AG04450 (cell line): ENCODE data around the gene SRGAP3. TPM values are rescaled to one million over a fixed set of nuclear protein-coding genes. Genes with fewer than 3 reads are reported as not detected.

Experiments
- CTCF ChIA-PET: fragments of 300-600, 350-600 bp; formaldehyde crosslinking; extraction: SDS; loops from one replicate; lab custom pipeline; 2022; ENCODE audit warnings: antibody characterized with exemption, inconsistent platforms; lab: Charles Lee
- POLR2A ChIA-PET: fragments of 350-600 bp; formaldehyde crosslinking; extraction: SDS; loops from one replicate; lab custom pipeline; 2021; ENCODE audit warnings: antibody characterized with exemption, inconsistent platforms; lab: Yijun Ruan, JAX
- DNase-seq: peaks from one replicate; pipeline ENCODE4 v3.0.0-alpha.2; 2011; ENCODE audit warnings: low read depth, low spot score
- H3K27ac ChIP-seq: one replicate; pipeline ENCODE4 v1.5.1; 2012; ENCODE audit warnings: low read depth, low read length, control low read depth
- H3K27me3 ChIP-seq: one replicate; pipeline ENCODE4 v1.6.0; 2012; ENCODE audit warnings: low read length; ENCODE audit not compliant: control insufficient read depth, insufficient read depth
- H3K4me3 ChIP-seq: 2 replicates; pipeline ENCODE4 v1.5.1; 2011; ENCODE audit warnings: mild to moderate bottlenecking, low read depth, low read length, control low read depth
- H3K9me3 ChIP-seq: 2 replicates; pipeline ENCODE4 v1.5.1; 2012; ENCODE audit warnings: low read length; ENCODE audit not compliant: control insufficient read depth, insufficient read depth
- polyA plus RNA-seq: library from polyadenylated mRNA; depleted of rRNA; stranded (reverse); fragments of >200 nt; gene quantifications from 2 replicates; pipeline ENCODE4 v1.2.3, GENCODE V29; 2011
- TF ChIP-seq, protein P1 (sequence below): IDR thresholded peaks from 2 replicates; pipeline ENCODE4 v1.5.1; 2011; ENCODE audit warnings: low read depth, low read length, control low read depth, inconsistent platforms

SRGAP3 gene
- polyA plus RNA-seq, 1 experiment, result 0.61 TPM

- Histone ChIP-seq H3K4me3 (no peak overlapping the region), H3K27ac (no peak overlapping the region), H3K27me3 (peaks cover 20% of the 10 kb centered on the region), H3K9me3 (peaks cover 6% of the 10 kb centered on the region; the same call in 1 of the 2 replicates)
- POLR2A ChIA-PET, result interaction anchor here (0.6 to 0.7 kb wide), 2 partner anchors 8 to 76 kb away, joined by 4 to 5 read pairs; no protein-coding TSS in a partner anchor
- DNase-seq, result no peak
- CTCF ChIA-PET, result interaction anchor here (0.6 to 6.0 kb wide), 22 partner anchors 8 to 1825 kb away, joined by 3 to 41 read pairs (median 5); no protein-coding TSS in a partner anchor
- TF ChIP-seq, protein P1, sequence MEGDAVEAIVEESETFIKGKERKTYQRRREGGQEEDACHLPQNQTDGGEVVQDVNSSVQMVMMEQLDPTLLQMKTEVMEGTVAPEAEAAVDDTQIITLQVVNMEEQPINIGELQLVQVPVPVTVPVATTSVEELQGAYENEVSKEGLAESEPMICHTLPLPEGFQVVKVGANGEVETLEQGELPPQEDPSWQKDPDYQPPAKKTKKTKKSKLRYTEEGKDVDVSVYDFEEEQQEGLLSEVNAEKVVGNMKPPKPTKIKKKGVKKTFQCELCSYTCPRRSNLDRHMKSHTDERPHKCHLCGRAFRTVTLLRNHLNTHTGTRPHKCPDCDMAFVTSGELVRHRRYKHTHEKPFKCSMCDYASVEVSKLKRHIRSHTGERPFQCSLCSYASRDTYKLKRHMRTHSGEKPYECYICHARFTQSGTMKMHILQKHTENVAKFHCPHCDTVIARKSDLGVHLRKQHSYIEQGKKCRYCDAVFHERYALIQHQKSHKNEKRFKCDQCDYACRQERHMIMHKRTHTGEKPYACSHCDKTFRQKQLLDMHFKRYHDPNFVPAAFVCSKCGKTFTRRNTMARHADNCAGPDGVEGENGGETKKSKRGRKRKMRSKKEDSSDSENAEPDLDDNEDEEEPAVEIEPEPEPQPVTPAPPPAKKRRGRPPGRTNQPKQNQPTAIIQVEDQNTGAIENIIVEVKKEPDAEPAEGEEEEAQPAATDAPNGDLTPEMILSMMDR, result no peak
Observed at GRCh38 chr3:8988384-8988655, 261.1 kb downstream of the SRGAP3 start.

- H3K27me3 ChIP-seq, result peaks cover 14% of the 10 kb centered on the region
- TF ChIP-seq, protein P1, result peak; percentile 75
- ChIA-PET POLR2A (interaction anchor here (0.6 to 0.7 kb wide), 2 partner anchors 9 to 77 kb away, joined by 4 to 5 read pairs; no protein-coding TSS in a partner anchor), CTCF (interaction anchor here (0.6 to 6.0 kb wide), 26 partner anchors 8 to 1825 kb away, joined by 3 to 41 read pairs (median 3); partner anchors contain the start of gene THUMPD3)
- H3K4me3 ChIP-seq, result no peak overlapping the region
- peaks cover 6% of the 10 kb centered on the region; the same call in 1 of the 2 replicates for H3K9me3 ChIP-seq
- H3K27ac ChIP-seq, result no peak overlapping the region
- no peak for DNase-seq
Observed at GRCh38 chr3:8987645-8988383, 261.6 kb downstream of the SRGAP3 start.

- CTCF ChIA-PET, result interaction anchor here (0.6 to 6.0 kb wide), 21 partner anchors 9 to 511 kb away, joined by 3 to 41 read pairs (median 3); partner anchors contain the start of gene THUMPD3
Observed at GRCh38 chr3:8987226-8987625, 262.2 kb downstream of the SRGAP3 start.

DNA sequence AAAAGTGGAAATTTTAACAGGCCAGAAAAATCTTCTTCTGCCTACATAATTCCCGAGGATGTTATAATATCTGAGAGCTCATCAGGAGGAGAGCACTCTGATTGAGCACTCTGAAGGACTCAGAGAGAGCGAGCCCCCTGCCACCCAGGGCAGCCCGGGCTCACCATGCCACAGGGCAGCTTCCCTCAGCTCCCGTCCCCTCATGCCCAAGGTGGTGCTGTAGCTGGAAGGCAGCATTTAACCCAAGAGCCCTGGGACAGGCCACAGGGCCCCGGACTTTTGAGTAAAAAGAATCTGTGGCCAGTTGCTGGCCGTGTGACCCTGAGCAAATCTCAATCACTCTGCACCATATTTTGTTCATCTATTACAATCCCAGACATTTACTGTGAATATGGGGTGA, 262.7 kb downstream of the SRGAP3 start:
- TF ChIP-seq, protein P1, result no peak
- H3K9me3 ChIP-seq, result peaks cover 6% of the 10 kb centered on the region; the same call in 1 of the 2 replicates
- ChIA-PET CTCF (interaction anchor here (0.6 to 6.0 kb wide), 12 partner anchors 10 to 376 kb away, joined by 3 to 41 read pairs (median 8); partner anchors contain the start of genes OXTR and THUMPD3), POLR2A (no interaction called here)
- DNase-seq, result no peak
- H3K27me3 ChIP-seq, result peaks cover 12% of the 10 kb centered on the region
- no peak overlapping the region for H3K4me3 ChIP-seq
- H3K27ac ChIP-seq, result no peak overlapping the region

More at GRCh38 chr3:8987226-8987625, 262.2 kb downstream of the SRGAP3 start:
- H3K27ac ChIP-seq, result no peak overlapping the region
- POLR2A ChIA-PET, result no interaction called here
- TF ChIP-seq, protein P1, result no peak
- H3K4me3 ChIP-seq, result no peak overlapping the region
- DNase-seq, result no peak
- H3K9me3 ChIP-seq, result peaks cover 6% of the 10 kb centered on the region; the same call in 1 of the 2 replicates
- peaks cover 11% of the 10 kb centered on the region for H3K27me3 ChIP-seq
